RKO (cell line): ENCODE measurements around the gene MEGF10.

Experiments
- DNase-seq: peaks from one replicate; pipeline ENCODE4 v3.0.0-alpha.2; 2016; ENCODE audit warnings: low spot score

MEGF10 gene

GRCh38 chr5:127411381-127411780 is 120.8 kb downstream of the MEGF10 start:
- DNase-seq, result no peak

GRCh38 chr5:127412698-127413097 is 122.1 kb downstream of the MEGF10 start:
- DNase-seq, result no peak

GRCh38 chr5:127415034-127415433 is 124.4 kb downstream of the MEGF10 start:
- no peak for DNase-seq

GRCh38 chr5:127416906-127417305 is 126.3 kb downstream of the MEGF10 start:
- DNase-seq, result no peak

GRCh38 chr5:127417528-127417927 is 126.9 kb downstream of the MEGF10 start:
- DNase-seq, result no peak

GRCh38 chr5:127418367-127418766 is 127.8 kb downstream of the MEGF10 start:
- DNase-seq, result no peak

GRCh38 chr5:127418974-127419682 is 128.5 kb downstream of the MEGF10 start:
- DNase-seq, result no peak

GRCh38 chr5:127419683-127420257 is 129.2 kb downstream of the MEGF10 start:
- DNase-seq, result no peak

GRCh38 chr5:127420758-127421157 is 130.2 kb downstream of the MEGF10 start:
- DNase-seq, result no peak

- no peak for DNase-seq
These were observed 130.9 kb downstream of the MEGF10 start for GRCh38 chr5:127421471-127421870.

- no peak for DNase-seq
These were observed 132.7 kb downstream of the MEGF10 start for GRCh38 chr5:127423173-127423798.

GRCh38 chr5:127425037-127425436 is 134.4 kb downstream of the MEGF10 start:
- no peak for DNase-seq

GRCh38 chr5:127425868-127426267 is 135.3 kb downstream of the MEGF10 start:
- no peak for DNase-seq

- DNase-seq, result no peak
These were observed 136.1 kb downstream of the MEGF10 start for GRCh38 chr5:127426661-127427060.

GRCh38 chr5:127428276-127428675 is 137.7 kb downstream of the MEGF10 start:
- DNase-seq, result no peak

- DNase-seq, result no peak
These were observed 138.2 kb downstream of the MEGF10 start for GRCh38 chr5:127428748-127429147.

GRCh38 chr5:127429928-127430327 is 139.3 kb downstream of the MEGF10 start:
- no peak for DNase-seq

- no peak for DNase-seq
These were observed 140.0 kb downstream of the MEGF10 start for GRCh38 chr5:127430627-127431026.

- DNase-seq, result no peak
These were observed 141.5 kb downstream of the MEGF10 start for GRCh38 chr5:127431977-127432585.

- DNase-seq, result no peak
These were observed 142.9 kb downstream of the MEGF10 start for GRCh38 chr5:127433526-127433925.

GRCh38 chr5:127434588-127434987 is 144.0 kb downstream of the MEGF10 start:
- DNase-seq, result no peak

GRCh38 chr5:127435821-127436220 is 145.2 kb downstream of the MEGF10 start:
- no peak for DNase-seq

- no peak for DNase-seq
These were observed 149.0 kb downstream of the MEGF10 start for GRCh38 chr5:127439644-127440043.
